Subcutaneous adipose tissue (tissue), 4 donors: ENCODE results near the gene SLC27A4. TPM values are rescaled to one million over a fixed set of nuclear protein-coding genes. Genes with fewer than 3 reads are reported as not detected.

Experiments
- CTCF ChIP-seq: fragments of 450-650 bp; IDR thresholded peaks from one replicate; pipeline ENCODE4 v1.5.1; 2016; ENCODE audit warnings: low read depth, mild to moderate bottlenecking, control low read depth, antibody characterized with exemption, moderate library complexity
- total RNA-seq, 4 donors: library from RNA; depleted of rRNA; stranded (reverse); fragments of >200 nt; gene quantifications; one replicate each; pipeline ENCODE4 v1.1.0, GENCODE V29; 2016

Gene SLC27A4
- total RNA-seq, 4 donors from 2014 or later, result 10.1 to 17.3 (median 12.3) TPM

GRCh38 chr9:128389395-128390149, 49.2 kb downstream of the SLC27A4 start:
- no peak for TF ChIP-seq CTCF

GRCh38 chr9:128390150-128390812, 50.0 kb downstream of the SLC27A4 start:
- TF ChIP-seq CTCF, result no peak

- TF ChIP-seq CTCF, result no peak
Measured at GRCh38 chr9:128390813-128391711, 50.7 kb downstream of the SLC27A4 start.

GRCh38 chr9:128391956-128392301, 51.6 kb downstream of the SLC27A4 start:
- no peak for TF ChIP-seq CTCF

GRCh38 chr9:128392302-128393144, 52.2 kb downstream of the SLC27A4 start:
- TF ChIP-seq CTCF, result no peak

GRCh38 chr9:128393145-128393775, 52.9 kb downstream of the SLC27A4 start:
- no peak for TF ChIP-seq CTCF
